H1 (cell line): ENCODE results near the gene DOHH. TPM values are rescaled to one million over a fixed set of nuclear protein-coding genes. Genes with fewer than 3 reads are reported as not detected.

Source experiments
- CTCF ChIA-PET: fragments of 300-600 bp; sonication (Branson Sonifier 250); formaldehyde crosslinking; loops from one replicate; lab custom pipeline; 2021; ENCODE audit not compliant: partially characterized antibody; lab: Charles Lee
- POLR2A ChIA-PET: fragments of 300-600 bp; sonication (Branson Sonifier 250); formaldehyde crosslinking; loops from one replicate; lab custom pipeline; 2021; ENCODE audit warnings: inconsistent platforms; ENCODE audit not compliant: partially characterized antibody; lab: Charles Lee
- DNase-seq, 2 experiments: peaks; one replicate each; pipeline versions ENCODE4 v3.0.0 to v3.0.0-alpha.2; 2010 to 2022; ENCODE audit warnings: low spot score in 2 of 2, low read depth in 1 of 2, mixed read lengths in 1 of 2
- FAIRE-seq: peaks from 2 replicates; lab custom pipeline; 2011; peaks lifted over from hg19 to GRCh38; lab: Jason Lieb, UNC
- H2AFZ ChIP-seq: 2 replicates; pipeline ENCODE4 v1.8.1; 2012; ENCODE audit warnings: low read length, inconsistent platforms
- H2AK5ac ChIP-seq: 2 replicates; pipeline ENCODE4 v1.6.1; 2013; ENCODE audit warnings: low read depth, low read length
- H2BK120ac ChIP-seq: replicated peaks from 2 replicates; pipeline ENCODE3; 2013; ENCODE audit warnings: low read depth, low read length, inconsistent platforms
- H2BK12ac ChIP-seq: 2 replicates; pipeline ENCODE4 v1.6.1; 2013; ENCODE audit warnings: low read depth, low read length
- H2BK15ac ChIP-seq: 2 replicates; pipeline ENCODE4 v1.6.1; 2013; ENCODE audit warnings: low read length
- H2BK20ac ChIP-seq: 2 replicates; pipeline ENCODE4 v1.6.1; 2013; ENCODE audit warnings: low read length
- H2BK5ac ChIP-seq: 2 replicates; pipeline ENCODE4 v1.6.1; 2013; ENCODE audit warnings: low read depth, low read length
- H3K14ac ChIP-seq: 2 replicates; pipeline ENCODE4 v1.6.1; 2013; ENCODE audit warnings: inconsistent platforms; ENCODE audit not compliant: insufficient read length
- H3K18ac ChIP-seq: 2 replicates; pipeline ENCODE4 v1.6.1; 2013; ENCODE audit warnings: low read length; ENCODE audit errors: extremely low read depth
- H3K23ac ChIP-seq: 2 replicates; pipeline ENCODE4 v1.6.1; 2013; ENCODE audit warnings: inconsistent platforms; ENCODE audit not compliant: insufficient read length
- H3K23me2 ChIP-seq: 2 replicates; pipeline ENCODE4 v1.6.1; 2013; ENCODE audit warnings: low read depth, low read length
- H3K27ac ChIP-seq: 2 replicates; pipeline ENCODE4 v1.6.1; 2011; ENCODE audit warnings: low read depth, low read length, inconsistent platforms
- H3K27me3 ChIP-seq, 4 experiments: replicated peaks in 1 of 4; 1 replicate in 1 of 4; 2 replicates in 3 of 4; pipeline versions ENCODE4 v1.6.1 to v1.8.1; 2011 to 2013; ENCODE audit warnings: low read length in 3 of 4, mild to moderate bottlenecking in 3 of 4, inconsistent platforms in 2 of 4, mixed read lengths in 2 of 4, moderate library complexity in 1 of 4; ENCODE audit not compliant: control insufficient read depth in 3 of 4, insufficient read depth in 3 of 4; ENCODE audit errors: extremely low read depth in 1 of 4
- H3K36me3 ChIP-seq, 4 experiments: 2 replicates each; pipeline versions ENCODE4 v1.6.1 to v1.8.1; 2011 to 2013; ENCODE audit warnings: mild to moderate bottlenecking in 4 of 4, low read length in 3 of 4, moderate library complexity in 2 of 4, control low read depth in 1 of 4, inconsistent platforms in 1 of 4; ENCODE audit not compliant: insufficient read depth in 4 of 4, control insufficient read depth in 2 of 4
- H3K4ac ChIP-seq: replicated peaks from 2 replicates; pipeline ENCODE3; 2013; ENCODE audit warnings: low read length, low read depth, mixed read lengths, inconsistent platforms; ENCODE audit not compliant: insufficient read length
- H3K4me1 ChIP-seq, 4 experiments: replicated peaks in 1 of 4; 1 replicate in 1 of 4; 2 replicates in 3 of 4; pipeline versions ENCODE4 v1.6.1 to v1.8.1; 2011 to 2013; ENCODE audit warnings: low read length in 3 of 4, inconsistent platforms in 2 of 4, mixed read lengths in 1 of 4; ENCODE audit not compliant: insufficient read depth in 4 of 4, control insufficient read depth in 3 of 4
- H3K4me2 ChIP-seq, 2 experiments: 2 replicates each; pipeline versions ENCODE4 v1.6.1 to v1.8.1; 2011 to 2013; ENCODE audit warnings: low read depth in 2 of 2, low read length in 2 of 2, control low read depth in 1 of 2, inconsistent platforms in 1 of 2, mild to moderate bottlenecking in 1 of 2; ENCODE audit not compliant: insufficient read depth in 1 of 2
- H3K4me3 ChIP-seq, 4 experiments: fragments of 200-600, 300-600 bp in 1 of 4; sonication (generic), shearing (Covaris generic), sonication (Bioruptor Twin) in 1 of 4; 2 replicates each; pipeline versions ENCODE4 v1.5.1 to v1.8.1; 2011 to 2016; ENCODE audit warnings: low read length in 4 of 4, low read depth in 3 of 4, control low read depth in 2 of 4, inconsistent platforms in 2 of 4, mild to moderate bottlenecking in 2 of 4, mixed read lengths in 1 of 4, moderate library complexity in 1 of 4; ENCODE audit not compliant: insufficient read depth in 2 of 4; ENCODE audit errors: extremely low read depth in 1 of 4
- H3K56ac ChIP-seq: replicated peaks from 2 replicates; pipeline ENCODE3; 2013; ENCODE audit warnings: low read depth, mild to moderate bottlenecking, mixed read lengths, low read length, inconsistent platforms; ENCODE audit not compliant: insufficient read length
- H3K79me1 ChIP-seq: 2 replicates; pipeline ENCODE4 v1.6.1; 2013; ENCODE audit warnings: low read depth, low read length, control low read depth
- H3K79me2 ChIP-seq, 2 experiments: 2 replicates each; pipeline versions ENCODE4 v1.6.1 to v1.8.1; 2012 to 2013; ENCODE audit warnings: low read length in 2 of 2, mild to moderate bottlenecking in 2 of 2, inconsistent platforms in 1 of 2; ENCODE audit not compliant: insufficient read depth in 2 of 2, control insufficient read depth in 1 of 2
- H3K9ac ChIP-seq, 4 experiments: replicated peaks in 1 of 4; 1 replicate in 1 of 4; 2 replicates in 3 of 4; pipeline versions ENCODE4 v1.6.1 to v1.8.1; 2011 to 2013; ENCODE audit warnings: low read depth in 3 of 4, low read length in 3 of 4, control low read depth in 2 of 4, mild to moderate bottlenecking in 2 of 4, moderate library complexity in 2 of 4, inconsistent platforms in 1 of 4; ENCODE audit errors: extremely low read depth in 1 of 4
- H3K9me3 ChIP-seq, 2 experiments: 2 replicates each; pipeline versions ENCODE4 v1.6.1 to v1.8.1; 2012 to 2013; ENCODE audit warnings: mild to moderate bottlenecking in 2 of 2, moderate library complexity in 2 of 2, control low read depth in 1 of 2, inconsistent platforms in 1 of 2, low read depth in 1 of 2, low read length in 1 of 2, mixed read lengths in 1 of 2; ENCODE audit not compliant: insufficient read depth in 2 of 2
- H4K20me1 ChIP-seq, 2 experiments: replicated peaks in 1 of 2; 2 replicates each; pipeline versions ENCODE3 to v1.8.1; 2011 to 2013; ENCODE audit warnings: inconsistent platforms in 2 of 2, low read length in 2 of 2, mild to moderate bottlenecking in 1 of 2; ENCODE audit not compliant: insufficient read depth in 2 of 2, control insufficient read depth in 1 of 2
- H4K5ac ChIP-seq: 2 replicates; pipeline ENCODE4 v1.6.1; 2013; ENCODE audit warnings: low read length, low read depth, mixed read lengths, inconsistent platforms; ENCODE audit not compliant: insufficient read length
- H4K8ac ChIP-seq: 2 replicates; pipeline ENCODE4 v1.8.0; 2013; ENCODE audit warnings: mild to moderate bottlenecking, moderate library complexity, low read length, inconsistent platforms; ENCODE audit not compliant: insufficient read depth; ENCODE audit errors: extremely low read depth
- H4K91ac ChIP-seq: replicated peaks from 2 replicates; pipeline ENCODE3; 2013; ENCODE audit warnings: low read length, mixed read lengths, inconsistent platforms; ENCODE audit not compliant: insufficient read length
- FOSL1 ChIP-seq: IDR thresholded peaks from 2 replicates; pipeline ENCODE4 v1.6.1; 2011; ENCODE audit warnings: mild to moderate bottlenecking, low read depth, low read length, moderate library complexity; ENCODE audit not compliant: insufficient read depth
- GABPA ChIP-seq: IDR thresholded peaks from 2 replicates; pipeline ENCODE4 v1.6.1; 2011; ENCODE audit warnings: mild to moderate bottlenecking, low read length, moderate library complexity, borderline replicate concordance; ENCODE audit not compliant: insufficient read depth
- PHF8 ChIP-seq: fragments of 200-600 bp; sonication (generic); conservative IDR thresholded peaks from 2 replicates; pipeline ENCODE4 v1.7.1; 2012; ENCODE audit warnings: low read depth, mild to moderate bottlenecking, inconsistent platforms, low read length, moderate library complexity
- POU5F1 ChIP-seq: IDR thresholded peaks from 2 replicates; pipeline ENCODE4 v1.6.1; 2011; ENCODE audit warnings: low read depth, mild to moderate bottlenecking, low read length, moderate library complexity
- RAD21 ChIP-seq, 2 experiments: IDR thresholded peaks in 1 of 2; conservative IDR thresholded peaks in 1 of 2; 2 replicates each; pipeline ENCODE4 v1.6.1; 2011; ENCODE audit warnings: low read depth in 2 of 2, low read length in 2 of 2, improper control_type of control experiment in 1 of 2, inconsistent platforms in 1 of 2, mild to moderate bottlenecking in 1 of 2, moderate library complexity in 1 of 2
- SIX5 ChIP-seq: IDR thresholded peaks from 2 replicates; pipeline ENCODE4 v1.6.1; 2011; ENCODE audit warnings: mild to moderate bottlenecking, low read depth, low read length
- SP1 ChIP-seq: IDR thresholded peaks from 2 replicates; pipeline ENCODE4 v1.6.1; 2011; ENCODE audit warnings: low read depth, low read length
- TAF1 ChIP-seq: IDR thresholded peaks from 2 replicates; pipeline ENCODE4 v1.6.1; 2011; ENCODE audit warnings: mild to moderate bottlenecking, low read depth, low read length
- TEAD4 ChIP-seq: IDR thresholded peaks from 2 replicates; pipeline ENCODE4 v1.6.1; 2012; ENCODE audit warnings: low read depth, low read length, inconsistent platforms, mixed read lengths
- WGBS, 2 experiments: shearing (Covaris generic) in 1 of 2; methylation state at CpG; one replicate each; pipeline versions ENCODE4 v1.1.6 to v1.1.7; 2013 to 2015; ENCODE audit warnings: low lambda C conversion rate in 2 of 2, mixed read lengths in 2 of 2, inconsistent platforms in 1 of 2, low coverage in 1 of 2, missing lambda C conversion rate in 1 of 2; ENCODE audit not compliant: insufficient replicate concordance in 2 of 2, insufficient coverage in 1 of 2, insufficient read length in 1 of 2; ENCODE audit errors: extremely low coverage in 1 of 2, missing lambda C conversion rate in 1 of 2; 5-methylcytosine and 5-hydroxymethylcytosine counted together
- polyA plus RNA-seq, 7 experiments: library from polyadenylated mRNA; depleted of rRNA in 3 of 7; stranded (reverse) in 5 of 7; unstranded in 2 of 7; fragments of >200 nt in 5 of 7; fragments of 200-250 nt in 2 of 7; gene quantifications; 1 replicate in 5 of 7; 2 replicates in 1 of 7; 4 replicates in 1 of 7; pipeline versions ENCODE4 v1.2.1 to v1.2.3, GENCODE V29; 2011 to 2013; ENCODE audit warnings: missing spikeins in 2 of 7, mixed read lengths in 2 of 7
- total RNA-seq: library from RNA; stranded (reverse); fragmentation: NEBNext Ultra II Directional; extraction: Animal tissue kit (Norgen Biotek cat#: 25700); gene quantifications from 2 replicates; pipeline ENCODE4 v1.2.1, GENCODE V29; 2021
- TF ChIP-seq, protein P1 (sequence below): IDR thresholded peaks from 2 replicates; pipeline ENCODE4 v1.6.1; 2012; ENCODE audit warnings: low read length, inconsistent platforms

The DOHH gene
- total and polyA plus RNA-seq, 2 of the 8 experiments (the other 6 are each of a cell fraction or from before 2014, with no cell fraction given), result 7.3 to 17.7 TPM

- Histone ChIP-seq H3K79me2 (no peaks in the 10 kb centered on the region), H2BK120ac (no peak overlapping the region), H3K4ac (no peak overlapping the region), H3K36me3 (no peaks in the 10 kb centered on the region; a peak in 1 of 8 replicates), H2BK5ac (no peak overlapping the region), H3K18ac (no peak overlapping the region), H3K9ac (no peak overlapping the region), H4K8ac (no peak overlapping the region), H3K14ac (no peak overlapping the region), H4K20me1 (peaks cover 0 to under 1% of the 10 kb centered on the region in 2 experiments), H4K91ac (no peak overlapping the region), H3K79me1 (no peaks in the 10 kb centered on the region), H3K27me3 (peaks cover 15 to 48% (median 37%) of the 10 kb centered on the region in 4 experiments), H3K4me2 (no peak overlapping the region), H4K5ac (no peak overlapping the region), H3K4me3 (no peak overlapping the region), H3K27ac (no peak overlapping the region), H2BK15ac (no peak overlapping the region), H3K4me1 (peaks cover 0 to 5% (median 2%) of the 10 kb centered on the region in 4 experiments; a peak in 4 of 7 replicates), H3K23ac (no peak overlapping the region), H3K9me3 (peaks cover 6 to 10% of the 10 kb centered on the region in 2 experiments; a peak in 3 of 4 replicates), H2BK12ac (no peak overlapping the region), H2AK5ac (no peak overlapping the region), H2AFZ (no peak overlapping the region), H3K23me2 (peaks cover 5% of the 10 kb centered on the region; the same call in 1 of the 2 replicates), H3K56ac (no peak overlapping the region), H2BK20ac (no peak overlapping the region)
- DNase-seq, result no peak
- POLR2A ChIA-PET, result no interaction called here
- 81% methylated on average over 10 of the region's 10 CpGs; no CpG with 5 or more reads in 1 of the 2 experiments for WGBS, 2 experiments
- CTCF ChIA-PET, result interaction anchor here (3.9 kb wide), 1 partner anchor 141 kb away, joined by 27 read pairs; no protein-coding TSS in a partner anchor
- FAIRE-seq, result no peak
- TF ChIP-seq FOSL1 (no peak), RAD21 (IDR thresholded peaks at IDR 0.05 in 1 of 2, conservative IDR thresholded peaks at IDR 0.05 in 1 of 2; ENCODE audit: low read depth in 2 of 2, low read length in 2 of 2) (no peak), TAF1 (no peak), SP1 (no peak), TEAD4 (no peak), PHF8 (no peak), POU5F1 (no peak), GABPA (no peak), SIX5 (no peak)
- TF ChIP-seq, protein P1, sequence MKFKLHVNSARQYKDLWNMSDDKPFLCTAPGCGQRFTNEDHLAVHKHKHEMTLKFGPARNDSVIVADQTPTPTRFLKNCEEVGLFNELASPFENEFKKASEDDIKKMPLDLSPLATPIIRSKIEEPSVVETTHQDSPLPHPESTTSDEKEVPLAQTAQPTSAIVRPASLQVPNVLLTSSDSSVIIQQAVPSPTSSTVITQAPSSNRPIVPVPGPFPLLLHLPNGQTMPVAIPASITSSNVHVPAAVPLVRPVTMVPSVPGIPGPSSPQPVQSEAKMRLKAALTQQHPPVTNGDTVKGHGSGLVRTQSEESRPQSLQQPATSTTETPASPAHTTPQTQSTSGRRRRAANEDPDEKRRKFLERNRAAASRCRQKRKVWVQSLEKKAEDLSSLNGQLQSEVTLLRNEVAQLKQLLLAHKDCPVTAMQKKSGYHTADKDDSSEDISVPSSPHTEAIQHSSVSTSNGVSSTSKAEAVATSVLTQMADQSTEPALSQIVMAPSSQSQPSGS, result no peak
These were observed 32.9 kb downstream of the DOHH start for GRCh38 chr19:3467437-3468198.
